ENCODE measurements around the gene SLC41A2. TPM values are rescaled to one million over a fixed set of nuclear protein-coding genes. Genes with fewer than 3 reads are reported as not detected.

SLC41A2 gene
- total RNA-seq, 1 experiment from 2014 or later: 4.3 TPM

DNA sequence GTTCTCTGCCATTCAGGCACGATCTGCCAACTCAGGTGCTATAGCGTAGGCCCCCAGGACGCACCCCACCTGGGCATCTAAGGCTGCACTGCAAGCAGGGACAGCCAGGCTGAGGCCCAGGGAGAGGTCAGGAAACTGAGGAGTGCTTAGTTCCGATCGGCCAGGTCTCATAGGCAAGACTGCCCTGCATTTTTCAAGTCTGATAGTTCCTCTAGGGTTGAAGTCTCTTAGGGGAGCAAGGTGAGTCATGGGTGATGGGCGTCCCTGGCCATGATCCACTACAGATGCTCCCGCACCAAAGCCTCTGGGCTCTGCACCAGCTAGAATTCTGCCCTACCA is 41.2 kb upstream of the SLC41A2 start:
- H4K5ac ChIP-seq (ENCODE audit: insufficient read length, low read depth, low read length): no peak overlapping the region
- no peak overlapping the region for H4K8ac ChIP-seq (replicated peaks; ENCODE audit: insufficient read length, low read depth, low read length)
- no peak overlapping the region for H3K56ac ChIP-seq (ENCODE audit: insufficient read length, low read depth, low read length)
- H2AK5ac ChIP-seq (ENCODE audit: insufficient read length, low read length): no peak overlapping the region
- no peak for DNase-seq
- H2BK5ac ChIP-seq (ENCODE audit: insufficient read length, low read length): no peak overlapping the region
- no peak overlapping the region for H2AFZ ChIP-seq (ENCODE audit: low read length)
- no peak overlapping the region for H3K4me2 ChIP-seq (ENCODE audit: insufficient read depth, insufficient read length, low read length)
- no peak overlapping the region for H3K9ac ChIP-seq (ENCODE audit: extremely low read depth, insufficient read length, low read length)
- H3K4ac ChIP-seq (ENCODE audit: low read depth, low read length): no peak overlapping the region
- Mint-ChIP-seq H3K36me3 (ENCODE audit: insufficient read depth in 1 of 3, low read depth in 3 of 3) (peaks cover 63 to 93% (median 87%) of the 10 kb centered on the region in 3 experiments), H3K4me3 (no peak overlapping the region), H3K9me3 (no peaks in the 10 kb centered on the region), H3K4me1 (no peaks in the 10 kb centered on the region), H3K27me3 (ENCODE audit: low read depth) (no peaks in the 10 kb centered on the region), H3K27ac (peak overlapping the region in 1 of 3 experiments; percentile 51; a peak in 1 of 7 replicates)
- H3K23ac ChIP-seq (ENCODE audit: insufficient read length, low read depth, low read length): no peak overlapping the region
- no peak overlapping the region for H4K91ac ChIP-seq (ENCODE audit: insufficient read length, low read depth, low read length)
- no peaks in the 10 kb centered on the region for H3K4me1 ChIP-seq (ENCODE audit: insufficient read depth, low read length)
- no peaks in the 10 kb centered on the region for H3K9me3 ChIP-seq (ENCODE audit: control insufficient read depth, low read depth, low read length)
- no CpG with 5 or more reads among the region's 7 CpGs for WGBS (ENCODE audit: extremely low coverage, insufficient read length, low lambda C conversion rate)
- TF ChIP-seq, protein P1, sequence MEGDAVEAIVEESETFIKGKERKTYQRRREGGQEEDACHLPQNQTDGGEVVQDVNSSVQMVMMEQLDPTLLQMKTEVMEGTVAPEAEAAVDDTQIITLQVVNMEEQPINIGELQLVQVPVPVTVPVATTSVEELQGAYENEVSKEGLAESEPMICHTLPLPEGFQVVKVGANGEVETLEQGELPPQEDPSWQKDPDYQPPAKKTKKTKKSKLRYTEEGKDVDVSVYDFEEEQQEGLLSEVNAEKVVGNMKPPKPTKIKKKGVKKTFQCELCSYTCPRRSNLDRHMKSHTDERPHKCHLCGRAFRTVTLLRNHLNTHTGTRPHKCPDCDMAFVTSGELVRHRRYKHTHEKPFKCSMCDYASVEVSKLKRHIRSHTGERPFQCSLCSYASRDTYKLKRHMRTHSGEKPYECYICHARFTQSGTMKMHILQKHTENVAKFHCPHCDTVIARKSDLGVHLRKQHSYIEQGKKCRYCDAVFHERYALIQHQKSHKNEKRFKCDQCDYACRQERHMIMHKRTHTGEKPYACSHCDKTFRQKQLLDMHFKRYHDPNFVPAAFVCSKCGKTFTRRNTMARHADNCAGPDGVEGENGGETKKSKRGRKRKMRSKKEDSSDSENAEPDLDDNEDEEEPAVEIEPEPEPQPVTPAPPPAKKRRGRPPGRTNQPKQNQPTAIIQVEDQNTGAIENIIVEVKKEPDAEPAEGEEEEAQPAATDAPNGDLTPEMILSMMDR (conservative IDR thresholded peaks at IDR 0.05): no peak
- no peak overlapping the region for H3K27ac ChIP-seq (ENCODE audit: insufficient read length, low read depth, low read length)
- no peaks in the 10 kb centered on the region for H3K79me1 ChIP-seq (ENCODE audit: insufficient read depth, low read depth, low read length, poor library complexity, severe bottlenecking)
- H2BK15ac ChIP-seq (ENCODE audit: low read depth, low read length): no peak overlapping the region
- H2BK20ac ChIP-seq (ENCODE audit: low read depth, low read length, poor library complexity, severe bottlenecking): no peak overlapping the region
- no peak overlapping the region for H3K14ac ChIP-seq (ENCODE audit: insufficient read depth, low read length)
- H2BK120ac ChIP-seq (ENCODE audit: low read depth, low read length, poor library complexity, severe bottlenecking): no peak overlapping the region
- H3K23me2 ChIP-seq (ENCODE audit: insufficient read length, low read depth, low read length, poor library complexity, severe bottlenecking): no peaks in the 10 kb centered on the region
- no peak overlapping the region for H3K18ac ChIP-seq (ENCODE audit: insufficient read length, low read depth, low read length)
- H3K27me3 ChIP-seq (ENCODE audit: insufficient read depth, low read length): no peaks in the 10 kb centered on the region
- no peak overlapping the region for H3T11ph ChIP-seq (ENCODE audit: low read length)
- H4K20me1 ChIP-seq (ENCODE audit: control insufficient read depth, insufficient read depth, insufficient read length): no peaks in the 10 kb centered on the region
- no peak overlapping the region for H2BK12ac ChIP-seq (ENCODE audit: insufficient read length, low read depth, low read length)
- H3K79me2 ChIP-seq (ENCODE audit: insufficient read depth, low read length): no peaks in the 10 kb centered on the region
